GM23248 (cell line): ENCODE results near the gene SPTBN4. TPM values are rescaled to one million over a fixed set of nuclear protein-coding genes. Genes with fewer than 3 reads are reported as not detected.
"Not testable (repeated sequence)": the region's sequence is repeated elsewhere in the genome, so short reads cannot be mapped to it uniquely, and the experiment has no call there.

Experiments used
- DNase-seq: peaks from one replicate; pipeline ENCODE4 v3.0.0-alpha.2; 2015
- H2AFZ ChIP-seq: fragments of 200-600 bp; sonication (generic); 2 replicates; pipeline ENCODE4 v1.6.1; 2016; ENCODE audit warnings: antibody characterized with exemption
- H3F3A ChIP-seq: fragments of 200-600 bp; sonication (generic); 2 replicates; pipeline ENCODE4 v1.6.1; 2016; ENCODE audit warnings: mild to moderate bottlenecking, antibody characterized with exemption, mixed run types; ENCODE audit not compliant: insufficient read depth
- H3K27ac ChIP-seq: fragments of 200-600 bp; sonication (generic); 2 replicates; pipeline ENCODE4 v1.5.1; 2016; ENCODE audit warnings: mild to moderate bottlenecking
- H3K27me3 ChIP-seq: fragments of 200-600 bp; sonication (generic); replicated peaks from 2 replicates; pipeline ENCODE4 v1.6.1; 2016; ENCODE audit warnings: mild to moderate bottlenecking; ENCODE audit not compliant: insufficient read depth
- H3K36me3 ChIP-seq: fragments of 200-600 bp; sonication (generic); 2 replicates; pipeline ENCODE4 v1.6.1; 2016; ENCODE audit warnings: low read depth, mild to moderate bottlenecking
- H3K4me1 ChIP-seq: fragments of 200-600 bp; sonication (generic); 2 replicates; pipeline ENCODE4 v1.6.1; 2016; ENCODE audit warnings: mild to moderate bottlenecking; ENCODE audit not compliant: insufficient read depth
- H3K4me2 ChIP-seq: fragments of 200-600 bp; sonication (generic); one replicate; pipeline ENCODE4 v1.6.1; 2016; ENCODE audit warnings: mild to moderate bottlenecking; ENCODE audit not compliant: unreplicated experiment
- H3K4me3 ChIP-seq: fragments of 200-600 bp; sonication (generic); 2 replicates; pipeline ENCODE4 v1.5.1; 2016; ENCODE audit warnings: mild to moderate bottlenecking
- H3K79me2 ChIP-seq: fragments of 200-600 bp; sonication (generic); 2 replicates; pipeline ENCODE4 v1.6.1; 2016; ENCODE audit warnings: mild to moderate bottlenecking; ENCODE audit not compliant: insufficient read depth
- H3K9ac ChIP-seq: fragments of 200-600 bp; sonication (generic); 2 replicates; pipeline ENCODE4 v1.6.1; 2016; ENCODE audit warnings: mild to moderate bottlenecking
- H3K9me2 ChIP-seq: fragments of 200-600 bp; sonication (generic); 2 replicates; pipeline ENCODE4 v1.6.1; 2016; ENCODE audit warnings: mixed run types, mild to moderate bottlenecking, moderate library complexity; ENCODE audit not compliant: insufficient read depth
- H3K9me3 ChIP-seq: fragments of 200-600 bp; sonication (generic); one replicate; pipeline ENCODE4 v1.6.1; 2017; ENCODE audit warnings: low read depth
- H4K20me1 ChIP-seq: fragments of 200-600 bp; sonication (generic); 2 replicates; pipeline ENCODE4 v1.6.0; 2016; ENCODE audit not compliant: insufficient read depth
- EZH2 ChIP-seq: fragments of 200-600 bp; sonication (generic); IDR thresholded peaks from 2 replicates; pipeline ENCODE4 v1.6.1; 2018; ENCODE audit warnings: antibody characterized with exemption, mild to moderate bottlenecking; ENCODE audit not compliant: insufficient read depth, poor library complexity, severe bottlenecking
- EZH2phosphoT487 ChIP-seq: fragments of 200-600 bp; sonication (generic); IDR thresholded peaks from 2 replicates; pipeline ENCODE4 v1.6.1; 2018; ENCODE audit warnings: antibody characterized with exemption, moderate library complexity, mild to moderate bottlenecking, low read depth; ENCODE audit not compliant: insufficient read depth
- WGBS, 2 experiments: methylation state at CpG; one replicate each; pipeline ENCODE4 v1.1.6; 2015 to 2017; ENCODE audit warnings: low lambda C conversion rate in 2 of 2, low coverage in 1 of 2; ENCODE audit errors: missing lambda C conversion rate in 2 of 2; 5-methylcytosine and 5-hydroxymethylcytosine counted together
- in situ Hi-C: fragments of 300-500 bp; cut with MboI; formaldehyde crosslinking; loops from 2 replicates; pipeline ENCODE4 v1.15.0; 2020
- polyA plus RNA-seq: library from polyadenylated mRNA; unstranded; fragments of >200 nt; fragmentation: Nextera tagmentation; extraction: Ambion mirVana; gene quantifications from 2 replicates; pipeline ENCODE4 v1.2.1, GENCODE V29; 2016
- total RNA-seq: library from RNA; depleted of rRNA; stranded (reverse); fragments of >200 nt; shearing (Covaris generic); gene quantifications from 2 replicates; pipeline ENCODE4 v1.2.3, GENCODE V29; 2014

SPTBN4 gene
- total and polyA plus RNA-seq, 2 experiments from 2014 or later: 0.69 to 2.1 TPM

DNA sequence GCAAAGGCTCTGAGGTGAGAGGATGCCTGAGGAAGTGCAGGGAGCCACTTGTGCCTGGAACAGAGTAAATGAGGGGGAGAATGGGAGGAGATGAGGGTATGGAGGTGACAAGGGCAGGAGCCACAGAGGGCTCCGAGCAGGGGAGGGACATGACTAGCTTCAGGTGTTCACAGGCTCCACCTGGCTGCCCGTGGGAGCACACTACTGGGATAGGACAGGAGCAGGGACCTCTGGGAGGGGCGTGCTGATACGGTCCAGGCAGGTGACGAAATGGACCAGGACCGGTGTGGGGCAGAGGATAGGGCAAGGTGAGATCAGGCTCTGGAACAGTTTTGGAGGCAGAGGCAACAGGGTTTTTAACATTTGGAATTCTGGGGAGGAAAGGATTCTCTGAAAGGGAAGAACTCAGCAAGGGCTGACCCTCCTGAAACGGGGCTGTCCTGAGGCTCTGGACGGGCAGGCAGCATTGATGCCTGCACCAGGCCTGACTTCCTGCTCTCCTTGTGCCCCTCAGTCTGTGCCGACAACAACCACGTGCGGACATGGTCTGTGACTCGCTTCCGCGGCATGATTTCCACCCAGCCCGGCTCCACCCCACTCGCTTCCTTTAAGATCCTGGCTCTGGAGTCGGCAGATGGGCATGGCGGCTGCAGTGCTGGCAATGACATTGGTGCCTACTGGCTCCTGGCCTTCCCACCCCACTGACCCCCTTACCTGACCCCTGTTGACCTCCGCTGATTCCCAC lies 121.5 kb downstream of the SPTBN4 start:
- H3K79me2 ChIP-seq: no peaks in the 10 kb centered on the region
- H3K27me3 ChIP-seq: no peaks in the 10 kb centered on the region
- DNase-seq: no peak
- no peak overlapping the region for H3K4me2 ChIP-seq
- in situ Hi-C loops: no loop called here
- no peaks in the 10 kb centered on the region for H3K9me2 ChIP-seq
- no peaks in the 10 kb centered on the region for H4K20me1 ChIP-seq
- no peaks in the 10 kb centered on the region for H3K4me1 ChIP-seq
- no peaks in the 10 kb centered on the region for H3K36me3 ChIP-seq
- 89 to 91% methylated on average over 19 of the region's 19 CpGs for WGBS, 2 experiments
- peaks cover 13% of the 10 kb centered on the region; the same call in 1 of the 2 replicates for H3F3A ChIP-seq
- TF ChIP-seq EZH2 (no peak), EZH2phosphoT487 (no peak)
- no peak overlapping the region for H3K9ac ChIP-seq
- no peak overlapping the region for H2AFZ ChIP-seq
- no peaks in the 10 kb centered on the region for H3K9me3 ChIP-seq
- no peak overlapping the region for H3K27ac ChIP-seq
- H3K4me3 ChIP-seq: no peak overlapping the region

DNA sequence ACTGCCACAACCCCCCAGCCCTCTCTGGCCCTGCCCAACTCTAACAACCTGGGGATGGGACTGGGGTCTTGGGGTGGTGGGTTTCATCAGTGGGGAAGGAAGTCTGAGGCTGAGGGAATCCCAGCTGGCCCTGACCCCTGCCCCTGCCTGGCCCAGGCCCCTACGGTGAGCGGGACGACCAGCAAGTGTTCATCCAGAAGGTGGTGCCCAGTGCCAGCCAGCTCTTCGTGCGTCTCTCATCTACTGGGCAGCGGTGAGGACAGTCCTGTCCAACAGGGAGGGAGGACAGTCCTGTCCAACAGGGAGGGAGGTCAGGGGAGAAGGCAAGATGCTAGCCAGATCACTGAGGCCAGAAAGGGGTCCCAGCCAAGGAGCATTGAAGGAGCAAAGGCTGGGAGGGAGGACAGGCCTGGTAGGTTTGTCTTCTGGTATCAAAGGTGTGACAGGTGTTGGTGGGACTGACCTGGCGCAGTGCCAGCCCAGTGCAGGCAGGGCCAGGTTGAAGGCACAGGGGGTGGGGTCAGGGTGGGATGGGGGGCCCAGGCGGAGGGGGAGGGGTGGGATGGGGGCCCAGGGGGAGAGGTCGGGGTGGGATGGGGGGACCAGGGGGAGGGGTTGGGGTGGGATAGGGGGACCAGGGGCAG lies 122.2 kb downstream of the SPTBN4 start:
- in situ Hi-C loops: no loop called here
- no peaks in the 10 kb centered on the region for H4K20me1 ChIP-seq
- H3K4me1 ChIP-seq: no peaks in the 10 kb centered on the region
- no peak overlapping the region for H3K27ac ChIP-seq
- no peaks in the 10 kb centered on the region for H3K9me2 ChIP-seq
- H3K79me2 ChIP-seq: no peaks in the 10 kb centered on the region
- no peaks in the 10 kb centered on the region for H3K27me3 ChIP-seq
- H3K4me2 ChIP-seq: no peak overlapping the region
- no peak for DNase-seq
- H3K9ac ChIP-seq: no peak overlapping the region
- H3K4me3 ChIP-seq: no peak overlapping the region
- no peaks in the 10 kb centered on the region for H3K9me3 ChIP-seq
- no peak overlapping the region for H2AFZ ChIP-seq
- H3K36me3 ChIP-seq: no peaks in the 10 kb centered on the region
- 81 to 87% methylated on average over 9 of the region's 9 CpGs for WGBS, 2 experiments
- TF ChIP-seq EZH2phosphoT487: no peak
- no peak for TF ChIP-seq EZH2
- H3F3A ChIP-seq: peaks cover 13% of the 10 kb centered on the region; the same call in 1 of the 2 replicates

DNA sequence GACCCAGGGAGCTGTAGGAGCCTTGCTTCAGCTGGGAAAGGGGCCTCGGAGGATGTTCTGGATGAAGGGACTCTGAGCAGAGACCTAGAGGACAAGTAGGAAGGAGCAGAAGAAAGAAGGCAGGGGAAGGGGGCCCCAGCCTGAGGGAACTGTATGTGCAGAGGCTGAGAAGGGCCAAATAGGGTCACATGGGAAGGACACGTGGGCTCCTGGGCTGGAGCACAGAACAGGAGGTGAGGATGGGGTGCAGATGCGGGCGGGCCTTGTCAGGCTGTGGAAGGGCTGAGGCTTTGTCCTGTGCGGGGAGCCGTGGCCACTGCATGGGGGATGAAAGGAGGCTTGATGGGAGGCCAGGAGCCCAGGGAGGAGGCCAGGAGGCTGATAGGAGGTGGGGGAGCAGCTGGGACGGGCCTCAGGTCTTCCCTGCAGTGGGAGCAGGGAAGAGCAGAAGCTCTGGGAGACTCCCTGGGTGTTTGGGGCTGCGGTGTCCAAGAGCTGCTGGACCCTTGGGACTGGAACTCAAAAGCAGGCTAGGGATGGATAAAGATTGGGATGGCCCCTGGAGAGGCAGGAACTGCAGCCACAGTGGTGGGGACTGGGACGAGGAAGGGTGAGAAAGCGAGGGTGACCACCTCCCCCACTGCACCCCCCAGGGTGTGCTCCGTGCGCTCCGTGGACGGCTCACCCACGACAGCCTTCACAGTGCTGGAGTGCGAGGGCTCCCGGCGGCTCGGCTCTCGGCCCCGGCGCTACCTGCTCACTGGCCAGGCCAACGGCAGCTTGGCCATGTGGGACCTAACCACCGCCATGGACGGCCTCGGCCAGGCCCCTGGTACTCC lies 123.0 kb downstream of the SPTBN4 start:
- Histone ChIP-seq H3K79me2 (no peaks in the 10 kb centered on the region), H2AFZ (no peak overlapping the region), H3K27me3 (no peaks in the 10 kb centered on the region), H3K4me1 (peaks cover 6% of the 10 kb centered on the region), H3K4me2 (no peak overlapping the region), H3K9me2 (no peaks in the 10 kb centered on the region), H3K9ac (no peak overlapping the region), H3K27ac (no peak overlapping the region), H3K9me3 (no peaks in the 10 kb centered on the region), H4K20me1 (no peaks in the 10 kb centered on the region), H3F3A (peaks cover 7% of the 10 kb centered on the region; the same call in 1 of the 2 replicates), H3K4me3 (no peak overlapping the region), H3K36me3 (no peaks in the 10 kb centered on the region)
- 89 to 90% methylated on average over 17 to 26 of the region's 26 CpGs for WGBS, 2 experiments
- in situ Hi-C loops: no loop called here
- TF ChIP-seq EZH2phosphoT487 (no peak), EZH2 (no peak)
- no peak for DNase-seq

DNA sequence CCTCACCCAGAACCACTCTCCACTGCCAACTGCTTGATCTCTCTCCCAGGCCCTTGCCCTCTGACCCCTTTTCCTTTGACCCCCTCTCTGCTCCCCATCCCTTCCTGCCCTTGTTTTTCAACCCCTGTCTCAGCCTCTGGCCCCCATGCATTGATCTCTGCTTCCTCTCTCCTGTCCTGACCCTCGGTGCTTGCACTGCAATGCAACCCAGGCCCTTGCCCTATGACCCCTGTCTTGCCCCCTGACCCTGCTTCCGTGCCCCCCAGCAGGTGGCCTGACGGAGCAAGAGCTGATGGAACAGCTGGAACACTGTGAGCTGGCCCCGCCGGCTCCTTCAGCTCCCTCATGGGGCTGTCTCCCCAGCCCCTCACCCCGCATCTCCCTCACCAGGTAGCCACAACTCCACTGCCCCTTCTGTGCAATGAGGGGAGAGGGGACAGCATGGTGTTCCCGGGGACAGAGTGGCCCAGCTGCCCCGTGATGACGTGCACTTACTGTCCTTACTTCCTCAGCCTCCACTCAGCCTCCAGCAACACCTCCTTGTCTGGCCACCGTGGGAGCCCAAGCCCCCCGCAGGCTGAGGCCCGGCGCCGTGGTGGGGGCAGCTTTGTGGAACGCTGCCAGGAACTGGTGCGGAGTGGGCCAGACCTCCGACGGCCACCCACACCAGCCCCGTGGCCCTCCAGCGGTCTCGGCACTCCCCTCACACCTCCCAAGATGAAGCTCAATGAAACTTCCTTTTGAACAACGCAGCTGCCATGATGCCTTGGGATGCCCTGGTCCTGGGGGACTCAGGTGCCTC lies 123.9 kb downstream of the SPTBN4 start:
- Histone ChIP-seq H3K27me3 (no peaks in the 10 kb centered on the region), H3K4me1 (peaks cover 8% of the 10 kb centered on the region), H3K9me3 (no peaks in the 10 kb centered on the region), H3K79me2 (no peaks in the 10 kb centered on the region), H3K9me2 (no peaks in the 10 kb centered on the region), H2AFZ (no peak overlapping the region), H3K4me3 (no peak overlapping the region), H3K4me2 (no peak overlapping the region), H3F3A (no peaks in the 10 kb centered on the region), H4K20me1 (no peaks in the 10 kb centered on the region), H3K9ac (no peak overlapping the region), H3K27ac (no peak overlapping the region), H3K36me3 (no peaks in the 10 kb centered on the region)
- in situ Hi-C loops: no loop called here
- WGBS, 2 experiments: 84 to 88% methylated on average over 19 to 22 of the region's 22 CpGs
- TF ChIP-seq EZH2phosphoT487 (no peak), EZH2 (no peak)
- DNase-seq: no peak

DNA sequence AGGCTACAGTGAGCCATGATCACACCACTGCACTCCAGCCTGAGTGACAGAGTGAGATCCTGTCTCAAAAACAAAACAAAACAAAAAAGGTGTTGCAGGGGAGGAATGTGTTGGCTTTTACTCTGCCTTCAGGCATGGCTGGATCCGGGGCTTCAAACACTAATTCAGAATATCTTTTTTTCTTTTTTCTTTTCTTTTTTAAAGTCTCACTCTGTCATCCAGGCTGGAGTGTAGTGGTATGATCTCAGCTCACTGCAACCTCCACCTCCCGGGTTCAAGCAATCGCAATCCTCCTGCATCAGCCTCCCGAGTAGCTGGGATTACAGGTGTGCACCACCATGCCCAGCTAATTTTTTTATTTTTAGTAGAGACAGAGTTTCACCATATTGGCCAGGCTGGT lies 124.9 kb downstream of the SPTBN4 start:
- H3F3A ChIP-seq, H3K27ac ChIP-seq, H3K4me1 ChIP-seq, in situ Hi-C loops, H3K27me3 ChIP-seq, DNase-seq, H3K9ac ChIP-seq, H3K9me3 ChIP-seq, H3K79me2 ChIP-seq, H4K20me1 ChIP-seq, H3K4me3 ChIP-seq, H3K9me2 ChIP-seq, H2AFZ ChIP-seq, H3K36me3 ChIP-seq, H3K4me2 ChIP-seq: not testable (repeated sequence)
- 88 to 89% methylated on average over 4 of the region's 4 CpGs for WGBS, 2 experiments
